BLaER1 treated with 17β-estradiol and CSF1 and Interleukin-3, amounts not matched to agents 10 nM and 100 nM (cell line): ENCODE measurements around the gene UNC45A.

Source experiments
- H3K27ac ChIP-seq, 11 experiments: shearing (Covaris generic); formaldehyde crosslinking; 2 replicates each; pipeline ENCODE4 v1.8.1; 2022
- H3K27me3 ChIP-seq, 11 experiments: shearing (Covaris generic); formaldehyde crosslinking; 2 replicates each; pipeline ENCODE4 v1.8.1; 2022
- H3K36me3 ChIP-seq, 11 experiments: shearing (Covaris generic); formaldehyde crosslinking; 2 replicates each; pipeline ENCODE4 v1.8.1; 2022
- H3K4me1 ChIP-seq, 10 experiments: shearing (Covaris generic); formaldehyde crosslinking; 2 replicates each; pipeline ENCODE4 v1.8.1; 2022
- H3K4me2 ChIP-seq, 11 experiments: shearing (Covaris generic); formaldehyde crosslinking; 2 replicates each; pipeline ENCODE4 v1.8.1; 2022
- H3K4me3 ChIP-seq, 10 experiments: shearing (Covaris generic); formaldehyde crosslinking; 2 replicates each; pipeline ENCODE4 v1.8.1; 2022
- H3K9ac ChIP-seq, 11 experiments: shearing (Covaris generic); formaldehyde crosslinking; 2 replicates each; pipeline ENCODE4 v1.8.1; 2022
- H3K9me3 ChIP-seq, 11 experiments: shearing (Covaris generic); formaldehyde crosslinking; replicated peaks in 1 of 11; 2 replicates each; pipeline ENCODE4 v1.8.1; 2022
- H4K20me1 ChIP-seq, 11 experiments: shearing (Covaris generic); formaldehyde crosslinking; 2 replicates each; pipeline ENCODE4 v1.8.1; 2022
- Cebpa-rat ChIP-seq, 11 experiments: shearing (Covaris generic); IDR thresholded peaks; 2 replicates each; pipeline ENCODE4 v1.8.1; 2022

Gene UNC45A

GRCh38 chr15:90911906-90912769, 22.9 kb upstream of the UNC45A start:
- TF ChIP-seq Cebpa-rat (IDR thresholded peaks at IDR 0.05), result no peak
- Histone ChIP-seq H3K4me3 (no peak overlapping the region), H3K9me3 (no peaks in the 10 kb centered on the region), H4K20me1 (peaks cover 0 to 12% (median 0%) of the 10 kb centered on the region in 11 experiments; a peak in 3 of 22 replicates), H3K27me3 (no peaks in the 10 kb centered on the region), H3K4me1 (peaks cover 28 to 47% (median 38%) of the 10 kb centered on the region in 10 experiments), H3K27ac (no peak overlapping the region), H3K4me2 (no peak overlapping the region), H3K36me3 (peaks cover 89 to 100% (median 98%) of the 10 kb centered on the region in 11 experiments), H3K9ac (no peak overlapping the region)

DNA sequence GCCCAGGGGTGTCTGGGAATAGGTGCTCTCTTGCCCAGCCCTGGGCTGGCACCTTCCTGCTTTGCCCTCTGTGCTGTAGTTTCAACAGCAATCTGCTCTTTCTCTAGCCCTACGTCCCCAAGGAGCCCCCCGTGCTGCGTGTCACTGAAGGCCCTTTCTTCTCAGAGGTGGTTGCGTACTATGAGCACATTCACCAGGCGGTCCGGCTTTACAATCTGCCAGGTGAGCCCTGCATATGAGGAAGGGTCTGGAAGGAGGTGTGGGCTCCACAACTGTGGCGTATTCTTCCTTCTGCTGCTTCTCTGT, 22.4 kb upstream of the UNC45A start:
- Histone ChIP-seq H3K4me2 (no peak overlapping the region), H4K20me1 (peaks cover 0 to 12% (median 0%) of the 10 kb centered on the region in 11 experiments; a peak in 2 of 22 replicates), H3K27ac (no peak overlapping the region), H3K4me3 (no peak overlapping the region), H3K27me3 (no peaks in the 10 kb centered on the region), H3K36me3 (peaks cover 89 to 100% (median 98%) of the 10 kb centered on the region in 11 experiments), H3K9ac (no peak overlapping the region), H3K4me1 (peaks cover 28 to 41% (median 35%) of the 10 kb centered on the region in 10 experiments), H3K9me3 (no peaks in the 10 kb centered on the region)
- no peak for TF ChIP-seq Cebpa-rat (IDR thresholded peaks at IDR 0.05)

DNA sequence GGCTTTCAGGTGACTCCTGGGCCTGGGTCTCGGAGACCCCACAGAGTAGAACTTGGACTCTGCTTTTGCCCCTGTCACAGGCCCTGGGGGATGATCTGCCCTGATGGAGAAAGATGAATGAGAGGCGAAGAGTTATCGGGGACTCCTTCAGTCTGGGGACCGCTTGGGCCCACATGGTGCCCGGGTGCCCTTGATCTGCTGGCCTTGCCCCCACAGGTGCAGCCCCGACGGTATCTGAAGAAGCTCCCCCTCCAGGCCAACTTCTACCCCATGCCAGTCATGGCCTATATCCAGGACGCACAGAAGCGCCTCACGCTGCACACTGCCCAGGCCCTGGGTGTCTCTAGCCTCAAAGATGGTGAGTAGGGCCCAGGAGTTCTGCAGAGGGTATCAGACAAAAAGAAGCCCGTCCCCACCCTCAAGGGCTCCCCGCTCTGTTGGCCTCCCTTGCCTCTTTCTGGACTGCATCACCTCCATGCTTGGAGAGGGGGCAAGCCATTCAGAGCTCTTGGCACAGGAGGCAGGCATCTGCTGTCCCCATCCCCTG, 21.6 kb upstream of the UNC45A start:
- Histone ChIP-seq H3K4me2 (peak overlapping the region in 4 of 11 experiments; percentile 52 to 57 (median 54); a peak in 3 of 22 replicates), H3K4me1 (peaks cover 27 to 38% (median 32%) of the 10 kb centered on the region in 10 experiments), H3K4me3 (no peak overlapping the region), H3K27ac (no peak overlapping the region; a peak in 1 of 22 replicates), H3K9me3 (no peaks in the 10 kb centered on the region), H4K20me1 (peaks cover 0 to 12% (median 0%) of the 10 kb centered on the region in 11 experiments; a peak in 2 of 22 replicates), H3K27me3 (no peaks in the 10 kb centered on the region), H3K36me3 (peaks cover 89 to 100% (median 98%) of the 10 kb centered on the region in 11 experiments), H3K9ac (no peak overlapping the region; a peak in 1 of 22 replicates)
- no peak for TF ChIP-seq Cebpa-rat (IDR thresholded peaks at IDR 0.05)

GRCh38 chr15:90914305-90915080, 20.6 kb upstream of the UNC45A start:
- Histone ChIP-seq H3K27me3 (no peaks in the 10 kb centered on the region), H3K9me3 (no peaks in the 10 kb centered on the region), H3K4me3 (no peak overlapping the region), H3K9ac (peak overlapping the region in 8 of 11 experiments; percentile 27 to 61 (median 48); a peak in 10 of 22 replicates), H3K4me2 (peak overlapping the region; percentile 52 to 72 (median 58)), H4K20me1 (peaks cover 0 to 12% (median 0%) of the 10 kb centered on the region in 11 experiments; a peak in 2 of 22 replicates), H3K4me1 (peaks cover 23 to 38% (median 29%) of the 10 kb centered on the region in 10 experiments), H3K27ac (peak overlapping the region in 7 of 11 experiments; percentile 28 to 77 (median 46); a peak in 10 of 22 replicates), H3K36me3 (peaks cover 89 to 100% (median 98%) of the 10 kb centered on the region in 11 experiments)
- TF ChIP-seq Cebpa-rat (IDR thresholded peaks at IDR 0.05), result no peak

DNA sequence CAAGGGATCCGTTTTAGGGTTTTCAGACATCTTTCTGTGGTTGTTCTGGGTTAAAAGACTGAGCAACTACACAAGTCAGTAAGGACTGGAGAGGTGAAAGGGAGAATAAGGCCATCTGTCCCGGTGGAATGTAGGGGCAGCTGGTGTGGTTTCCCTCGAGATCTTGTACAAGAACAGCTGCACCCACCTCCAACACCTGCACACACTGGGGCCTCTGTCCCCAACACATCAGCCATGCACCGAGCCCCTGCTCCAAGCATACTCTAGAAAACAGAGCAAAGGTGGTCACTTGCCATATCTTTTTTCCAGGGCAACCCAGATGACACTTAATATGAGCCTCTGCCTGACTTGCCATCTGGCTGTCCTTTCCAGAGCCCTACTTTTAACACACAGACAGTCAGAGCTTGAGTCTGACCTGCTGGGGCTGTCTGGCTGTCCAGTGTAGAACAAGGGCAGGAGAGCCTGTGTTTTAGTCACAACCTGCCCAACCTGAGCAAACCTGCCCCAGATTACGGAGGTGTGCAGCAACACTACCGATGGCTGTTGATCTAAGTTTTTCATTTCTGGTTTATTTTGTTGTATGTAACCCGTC, 19.8 kb upstream of the UNC45A start:
- no peaks in the 10 kb centered on the region for H3K9me3 ChIP-seq
- no peak for TF ChIP-seq Cebpa-rat (IDR thresholded peaks at IDR 0.05)
- H3K27ac ChIP-seq, result peak overlapping the region in 10 of 11 experiments; percentile 43 to 77 (median 65); a peak in 20 of 22 replicates
- H3K9ac ChIP-seq, result peak overlapping the region; percentile 23 to 61 (median 47); a peak in 19 of 22 replicates
- H3K27me3 ChIP-seq, result no peaks in the 10 kb centered on the region
- H3K4me1 ChIP-seq, result peaks cover 22 to 38% (median 29%) of the 10 kb centered on the region in 10 experiments
- peaks cover 0 to 12% (median 0%) of the 10 kb centered on the region in 11 experiments; a peak in 3 of 22 replicates for H4K20me1 ChIP-seq
- no peak overlapping the region for H3K4me3 ChIP-seq
- peak overlapping the region; percentile 52 to 72 (median 58) for H3K4me2 ChIP-seq
- H3K36me3 ChIP-seq, result peaks cover 89 to 100% (median 98%) of the 10 kb centered on the region in 11 experiments

DNA sequence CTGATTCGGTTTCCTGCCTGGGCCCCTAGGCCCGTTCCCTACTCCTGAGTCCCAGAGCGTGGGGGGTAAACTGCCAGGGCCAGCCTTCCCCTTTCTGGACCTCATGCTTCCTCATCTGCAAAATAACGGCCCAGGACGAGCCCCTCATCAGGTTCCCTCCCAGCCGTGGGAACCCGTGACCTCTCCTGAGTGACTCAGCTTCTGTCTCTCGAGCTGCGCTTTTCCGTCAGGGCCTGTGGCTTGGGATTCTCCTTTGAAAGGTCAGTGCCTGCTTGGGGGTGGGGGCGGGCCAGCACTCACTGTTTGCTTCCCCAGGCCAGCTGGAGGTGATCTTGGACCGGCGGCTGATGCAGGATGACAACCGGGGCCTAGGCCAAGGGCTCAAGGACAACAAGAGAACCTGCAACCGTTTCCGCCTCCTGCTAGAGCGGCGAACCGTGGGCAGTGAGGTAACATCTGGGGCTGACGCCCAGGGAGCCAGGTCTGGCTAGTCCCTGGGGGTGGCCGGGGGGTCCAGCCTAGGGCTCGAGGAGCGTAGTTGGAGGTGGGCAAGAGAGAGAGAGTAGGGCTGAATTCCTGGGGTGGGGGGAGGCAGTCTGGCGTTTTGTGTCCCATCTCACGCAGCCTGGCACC, 19.2 kb upstream of the UNC45A start:
- Histone ChIP-seq H3K27ac (peak overlapping the region; percentile 42 to 77 (median 64); a peak in 21 of 22 replicates), H3K4me2 (peak overlapping the region; percentile 52 to 72 (median 58)), H3K9me3 (no peaks in the 10 kb centered on the region), H4K20me1 (peaks cover 0 to 12% (median 0%) of the 10 kb centered on the region in 11 experiments; a peak in 3 of 22 replicates), H3K9ac (peak overlapping the region; percentile 27 to 61 (median 48); a peak in 18 of 22 replicates), H3K4me1 (peaks cover 22 to 38% (median 29%) of the 10 kb centered on the region in 10 experiments), H3K27me3 (no peaks in the 10 kb centered on the region), H3K4me3 (no peak overlapping the region), H3K36me3 (peaks cover 89 to 100% (median 98%) of the 10 kb centered on the region in 11 experiments)
- TF ChIP-seq Cebpa-rat (IDR thresholded peaks at IDR 0.05), result no peak

DNA sequence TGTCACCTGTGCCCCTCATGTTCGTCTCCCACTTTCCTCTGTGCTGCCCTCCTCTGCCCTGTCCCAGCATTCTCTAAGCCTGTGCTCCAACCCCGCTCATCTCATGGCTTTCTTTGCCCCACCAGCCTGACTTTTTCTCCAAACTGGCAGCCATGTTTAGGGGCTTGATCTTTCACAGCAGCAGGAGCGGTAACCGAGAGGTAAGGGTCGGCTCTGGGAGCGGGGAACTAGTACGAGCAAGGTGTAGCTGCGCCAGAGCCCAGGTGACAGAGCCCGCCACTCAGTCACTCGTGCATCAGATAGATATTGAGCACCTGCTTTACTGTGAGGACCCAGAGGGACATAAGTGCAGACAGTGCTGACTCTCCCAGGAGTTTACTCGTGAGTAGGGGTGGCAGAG, 18.6 kb upstream of the UNC45A start:
- no peak for TF ChIP-seq Cebpa-rat (IDR thresholded peaks at IDR 0.05)
- no peaks in the 10 kb centered on the region for H3K27me3 ChIP-seq
- H3K4me3 ChIP-seq, result no peak overlapping the region
- peak overlapping the region in 10 of 11 experiments; percentile 52 to 72 (median 58); a peak in 17 of 22 replicates for H3K4me2 ChIP-seq
- peaks cover 89 to 100% (median 98%) of the 10 kb centered on the region in 11 experiments for H3K36me3 ChIP-seq
- peaks cover 0 to 12% (median 0%) of the 10 kb centered on the region in 11 experiments; a peak in 3 of 22 replicates for H4K20me1 ChIP-seq
- H3K9me3 ChIP-seq, result no peaks in the 10 kb centered on the region
- H3K9ac ChIP-seq, result peak overlapping the region in 10 of 11 experiments; percentile 27 to 61 (median 48); a peak in 12 of 22 replicates
- peak overlapping the region; percentile 42 to 77 (median 64); a peak in 19 of 22 replicates for H3K27ac ChIP-seq
- H3K4me1 ChIP-seq, result peaks cover 22 to 38% (median 29%) of the 10 kb centered on the region in 10 experiments

GRCh38 chr15:90917569-90917968, 17.5 kb upstream of the UNC45A start:
- no peaks in the 10 kb centered on the region for H3K27me3 ChIP-seq
- H3K9ac ChIP-seq, result no peak overlapping the region
- no peak overlapping the region for H3K27ac ChIP-seq
- no peak for TF ChIP-seq Cebpa-rat (IDR thresholded peaks at IDR 0.05)
- H3K4me2 ChIP-seq, result no peak overlapping the region
- H3K4me3 ChIP-seq, result no peak overlapping the region
- peaks cover 22 to 38% (median 29%) of the 10 kb centered on the region in 10 experiments for H3K4me1 ChIP-seq
- H4K20me1 ChIP-seq, result peaks cover 0 to 12% (median 0%) of the 10 kb centered on the region in 11 experiments; a peak in 2 of 22 replicates
- peaks cover 85 to 100% (median 95%) of the 10 kb centered on the region in 11 experiments for H3K36me3 ChIP-seq
- H3K9me3 ChIP-seq, result no peaks in the 10 kb centered on the region
